Gastroesophageal sphincter (tissue), 4 donors: ENCODE results near the gene FRMD6. TPM values are rescaled to one million over a fixed set of nuclear protein-coding genes. Genes with fewer than 3 reads are reported as not detected.
"Not testable (repeated sequence)": the region's sequence is repeated elsewhere in the genome, so short reads cannot be mapped to it uniquely, and the experiment has no call there.

Experiments
- ATAC-seq: fragments of 150-250 bp; one replicate; pipeline ENCODE4 v1.9.1; 2016; ENCODE audit warnings: mild to moderate bottlenecking, moderate library complexity
- H3K27ac ChIP-seq, 4 donors: fragments of 200-600 bp; sonication (generic) in 3 of 4; 1 replicate in 3 of 4; 2 replicates in 1 of 4; pipeline ENCODE4 v1.5.1; 2016 to 2019
- H3K27me3 ChIP-seq: fragments of 200-600 bp; sonication (generic); one replicate; pipeline ENCODE4 v1.5.1; 2019
- H3K36me3 ChIP-seq, 2 donors: fragments of 200-600 bp; sonication (generic); one replicate each; pipeline ENCODE4 v1.5.1; 2019; ENCODE audit warnings: control low read depth in 1 of 2
- H3K4me1 ChIP-seq, 3 donors: fragments of 200-600 bp; sonication (generic); 1 replicate in 2 of 3; 2 replicates in 1 of 3; pipeline ENCODE4 v1.5.1; 2016 to 2019; ENCODE audit warnings: control low read depth in 2 of 3
- H3K4me3 ChIP-seq, 2 donors: fragments of 200-600 bp; sonication (generic); one replicate each; pipeline ENCODE4 v1.5.1; 2019; ENCODE audit warnings: mild to moderate bottlenecking in 1 of 2, moderate library complexity in 1 of 2
- H3K9me3 ChIP-seq, 3 donors: fragments of 200-600 bp; sonication (generic); one replicate each; pipeline ENCODE4 v1.5.1; 2017 to 2019; ENCODE audit warnings: control low read depth in 2 of 3
- CTCF ChIP-seq, 4 experiments: fragments of 200-600 bp in 2 of 4; fragments of 450-650 bp in 2 of 4; sonication (generic) in 1 of 4; IDR thresholded peaks; one replicate each; pipeline ENCODE4 v1.5.1; 2017 to 2019; ENCODE audit warnings: antibody characterized with exemption in 4 of 4, mild to moderate bottlenecking in 2 of 4, moderate library complexity in 2 of 4
- EP300 ChIP-seq: sonication (generic); formaldehyde crosslinking; IDR thresholded peaks from one replicate; pipeline ENCODE4 v1.6.1; 2017; ENCODE audit warnings: antibody characterized with exemption, mild to moderate bottlenecking
- POLR2A ChIP-seq, 2 donors: fragments of 450-650 bp; IDR thresholded peaks; one replicate each; pipeline ENCODE4 v1.6.1; 2017; ENCODE audit warnings: antibody characterized with exemption in 2 of 2, mild to moderate bottlenecking in 2 of 2, moderate library complexity in 1 of 2
- POLR2AphosphoS5 ChIP-seq: sonication (generic); formaldehyde crosslinking; IDR thresholded peaks from one replicate; pipeline ENCODE4 v1.6.1; 2017; ENCODE audit warnings: antibody characterized with exemption
- WGBS, 2 donors: methylation state at CpG; one replicate each; pipeline ENCODE4 v1.1.5; 2018; ENCODE audit warnings: low coverage in 1 of 2; 5-methylcytosine and 5-hydroxymethylcytosine counted together
- total RNA-seq, 4 donors: library from RNA; depleted of rRNA; stranded (reverse); fragments of >200 nt; gene quantifications; one replicate each; pipeline ENCODE4 v1.1.0, GENCODE V29; 2016

FRMD6 gene
- total RNA-seq, 4 donors from 2014 or later = 42.5 to 68.6 (median 53.9) TPM

- no peaks in the 10 kb centered on the region for H3K4me1 ChIP-seq
- no peak overlapping the region for H3K4me3 ChIP-seq
- TF ChIP-seq POLR2A (IDR thresholded peaks at IDR 0.05) = no peak
- TF ChIP-seq POLR2AphosphoS5 = no peak
- no peak for TF ChIP-seq CTCF (IDR thresholded peaks at IDR 0.05)
- TF ChIP-seq EP300 = no peak
- whole genome bisulfite sequencing, 2 donors = 69 to 80% methylated on average over 4 of the region's 4 CpGs
- no peaks in the 10 kb centered on the region for H3K27me3 ChIP-seq
- no peak for ATAC-seq
- peaks cover 0 to 6% (median 0%) of the 10 kb centered on the region in 3 donors for H3K9me3 ChIP-seq
- no peak overlapping the region for H3K27ac ChIP-seq
- no peaks in the 10 kb centered on the region for H3K36me3 ChIP-seq
Observed at GRCh38 chr14:51735851-51736250, 84.1 kb downstream of the FRMD6 start.

- H3K27ac ChIP-seq = no peak overlapping the region
- TF ChIP-seq POLR2A (IDR thresholded peaks at IDR 0.05) (no peak), POLR2AphosphoS5 (no peak), EP300 (no peak), CTCF (IDR thresholded peaks at IDR 0.05) (no peak)
- 40 to 76% methylated on average over 2 to 7 of the region's 8 CpGs for WGBS, 2 donors
- H3K36me3 ChIP-seq = no peaks in the 10 kb centered on the region
- H3K9me3 ChIP-seq = peaks cover 0 to 6% (median 0%) of the 10 kb centered on the region in 3 donors
- H3K4me3 ChIP-seq = no peak overlapping the region
- no peak for ATAC-seq
- H3K27me3 ChIP-seq = peaks cover 3% of the 10 kb centered on the region
- H3K4me1 ChIP-seq = no peaks in the 10 kb centered on the region
Observed at GRCh38 chr14:51738754-51739153, 87.0 kb downstream of the FRMD6 start.

GRCh38 chr14:51743588-51744000, 91.9 kb downstream of the FRMD6 start:
- TF ChIP-seq CTCF (IDR thresholded peaks at IDR 0.05) (no peak), POLR2AphosphoS5 (no peak), POLR2A (IDR thresholded peaks at IDR 0.05) (no peak), EP300 (no peak)
- Histone ChIP-seq H3K4me1 (no peaks in the 10 kb centered on the region), H3K27ac (no peak overlapping the region), H3K27me3 (peaks cover 6% of the 10 kb centered on the region), H3K9me3 (no peaks in the 10 kb centered on the region), H3K4me3 (no peak overlapping the region), H3K36me3 (no peaks in the 10 kb centered on the region)
- WGBS, 2 donors = 70 to 73% methylated on average over 4 to 5 of the region's 23 CpGs
- ATAC-seq = no peak

- Histone ChIP-seq H3K4me3 (no peak overlapping the region), H3K4me1 (no peaks in the 10 kb centered on the region), H3K9me3 (no peaks in the 10 kb centered on the region), H3K27ac (no peak overlapping the region), H3K27me3 (peaks cover 6% of the 10 kb centered on the region), H3K36me3 (no peaks in the 10 kb centered on the region)
- no peak for ATAC-seq
- TF ChIP-seq CTCF (IDR thresholded peaks at IDR 0.05) = no peak
- no peak for TF ChIP-seq POLR2A (IDR thresholded peaks at IDR 0.05)
- no peak for TF ChIP-seq EP300
- TF ChIP-seq POLR2AphosphoS5 = no peak
- WGBS, 2 donors = 81 to 83% methylated on average over 12 to 14 of the region's 31 CpGs
Observed at GRCh38 chr14:51744372-51745130, 92.8 kb downstream of the FRMD6 start.

- H3K27ac ChIP-seq, ATAC-seq, H3K4me3 ChIP-seq, H3K27me3 ChIP-seq, H3K9me3 ChIP-seq, H3K36me3 ChIP-seq, H3K4me1 ChIP-seq: not testable (repeated sequence)
- 94% methylated on average over 3 of the region's 25 CpGs; no CpG with 5 or more reads in 1 of the 2 donors for WGBS, 2 donors
Observed at GRCh38 chr14:51746823-51747222, 95.1 kb downstream of the FRMD6 start.
